ENCODE measurements around the gene LLGL1. TPM values are rescaled to one million over a fixed set of nuclear protein-coding genes. Genes with fewer than 3 reads are reported as not detected.

The LLGL1 gene
- total and polyA plus RNA-seq, 10 of the 15 experiments (the other 5 are each of a cell fraction or from before 2014, with no cell fraction given), result 0.02 to 9.2 (median 2.5) TPM

DNA sequence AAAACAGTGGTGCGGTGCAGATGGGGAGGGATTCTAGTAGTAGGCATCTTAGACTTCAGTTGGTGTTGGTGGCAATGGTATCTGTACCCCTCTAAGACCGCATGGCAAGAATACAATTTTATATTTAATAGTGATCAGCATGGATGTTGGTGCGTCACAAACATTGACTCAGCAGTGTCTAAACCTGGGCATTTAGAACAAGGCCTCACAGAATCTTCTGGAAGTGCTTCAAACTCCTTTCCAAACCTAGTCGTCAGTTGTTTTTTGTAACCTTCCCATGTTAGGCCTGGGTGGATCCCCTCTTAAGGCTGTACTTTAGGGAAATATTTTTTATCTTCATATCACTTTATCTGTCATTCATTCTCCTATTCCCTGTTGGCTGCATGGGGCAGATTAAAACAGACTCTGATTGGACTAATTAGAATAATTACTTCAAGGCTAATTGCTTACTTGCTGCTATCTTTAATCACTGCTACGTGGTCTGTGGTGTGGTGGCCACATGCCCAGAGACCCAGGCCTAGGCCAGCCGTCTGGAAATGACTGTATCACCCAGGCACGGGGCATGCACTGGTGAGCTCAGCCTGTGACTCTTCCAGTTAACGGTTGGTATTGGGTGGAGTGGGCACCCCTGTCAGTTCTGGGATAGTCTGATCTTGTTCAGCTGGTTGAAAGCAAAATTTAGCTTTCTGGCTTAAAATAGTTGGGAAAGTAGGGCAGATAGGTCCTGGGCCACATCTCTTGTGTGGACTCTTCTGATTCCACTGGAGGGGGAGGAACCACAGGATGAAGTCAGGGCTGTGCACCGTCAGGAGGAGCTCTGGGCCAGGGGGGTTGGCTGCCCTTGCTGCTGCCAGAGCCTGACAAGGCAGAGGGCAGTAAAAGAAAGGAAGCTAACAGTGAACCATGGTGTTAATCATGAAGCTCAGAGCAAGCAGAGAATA is 37.3 kb upstream of the LLGL1 start (continued):
- no peak for TF ChIP-seq NFIC (IDR thresholded peaks at IDR 0.05; ENCODE audit: low read depth, low read length)
- no peak for TF ChIP-seq NR2C2 (IDR thresholded peaks at IDR 0.05; ENCODE audit: borderline replicate concordance, control insufficient read depth, insufficient read length, low read depth)
- TF ChIP-seq IKZF1 (conservative IDR thresholded peaks at IDR 0.05), result 0 out of 2 replicates have a peak, but pooled peaks have one; percentile 31
- no peak for TF ChIP-seq YY1 (IDR thresholded peaks at IDR 0.05; ENCODE audit: low read depth, low read length)
- TF ChIP-seq GABPA (IDR thresholded peaks at IDR 0.05; ENCODE audit: low read depth), result no peak
- TF ChIP-seq, protein P1, sequence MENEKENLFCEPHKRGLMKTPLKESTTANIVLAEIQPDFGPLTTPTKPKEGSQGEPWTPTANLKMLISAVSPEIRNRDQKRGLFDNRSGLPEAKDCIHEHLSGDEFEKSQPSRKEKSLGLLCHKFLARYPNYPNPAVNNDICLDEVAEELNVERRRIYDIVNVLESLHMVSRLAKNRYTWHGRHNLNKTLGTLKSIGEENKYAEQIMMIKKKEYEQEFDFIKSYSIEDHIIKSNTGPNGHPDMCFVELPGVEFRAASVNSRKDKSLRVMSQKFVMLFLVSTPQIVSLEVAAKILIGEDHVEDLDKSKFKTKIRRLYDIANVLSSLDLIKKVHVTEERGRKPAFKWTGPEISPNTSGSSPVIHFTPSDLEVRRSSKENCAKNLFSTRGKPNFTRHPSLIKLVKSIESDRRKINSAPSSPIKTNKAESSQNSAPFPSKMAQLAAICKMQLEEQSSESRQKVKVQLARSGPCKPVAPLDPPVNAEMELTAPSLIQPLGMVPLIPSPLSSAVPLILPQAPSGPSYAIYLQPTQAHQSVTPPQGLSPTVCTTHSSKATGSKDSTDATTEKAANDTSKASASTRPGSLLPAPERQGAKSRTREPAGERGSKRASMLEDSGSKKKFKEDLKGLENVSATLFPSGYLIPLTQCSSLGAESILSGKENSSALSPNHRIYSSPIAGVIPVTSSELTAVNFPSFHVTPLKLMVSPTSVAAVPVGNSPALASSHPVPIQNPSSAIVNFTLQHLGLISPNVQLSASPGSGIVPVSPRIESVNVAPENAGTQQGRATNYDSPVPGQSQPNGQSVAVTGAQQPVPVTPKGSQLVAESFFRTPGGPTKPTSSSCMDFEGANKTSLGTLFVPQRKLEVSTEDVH (IDR thresholded peaks at IDR 0.05; ENCODE audit: low read depth, partially characterized antibody), result no peak
- TF ChIP-seq CBX5 (IDR thresholded peaks at IDR 0.05; ENCODE audit: low read depth), result no peak
- no peak for TF ChIP-seq TARDBP (IDR thresholded peaks at IDR 0.05; ENCODE audit: borderline replicate concordance)
- TF ChIP-seq LARP7 (IDR thresholded peaks at IDR 0.05), result no peak

Measured in GM12878 (cell line).